H1 (cell line): Measurements from ENCODE around the gene GPR63. TPM values are rescaled to one million over a fixed set of nuclear protein-coding genes. Genes with fewer than 3 reads are reported as not detected.

Experiments used
- GABPA ChIP-seq: IDR thresholded peaks from 2 replicates; pipeline ENCODE4 v1.6.1; 2011; ENCODE audit warnings: mild to moderate bottlenecking, low read length, moderate library complexity, borderline replicate concordance; ENCODE audit not compliant: insufficient read depth
- HDAC6 ChIP-seq: IDR thresholded peaks from one replicate; pipeline ENCODE4 v1.7.1; 2012; ENCODE audit warnings: low read depth, mild to moderate bottlenecking, inconsistent platforms, low read length, moderate library complexity
- SUZ12 ChIP-seq: fragments of 200-600 bp; sonication (generic); IDR thresholded peaks from 2 replicates; pipeline ENCODE4 v1.6.1; 2012; ENCODE audit warnings: mild to moderate bottlenecking, inconsistent platforms, low read length, moderate library complexity, mixed read lengths
- polyA plus RNA-seq, 7 experiments: library from polyadenylated mRNA; depleted of rRNA in 3 of 7; stranded (reverse) in 5 of 7; unstranded in 2 of 7; fragments of >200 nt in 5 of 7; fragments of 200-250 nt in 2 of 7; gene quantifications; 1 replicate in 5 of 7; 2 replicates in 1 of 7; 4 replicates in 1 of 7; pipeline versions ENCODE4 v1.2.1 to v1.2.3, GENCODE V29; 2011 to 2013; ENCODE audit warnings: missing spikeins in 2 of 7, mixed read lengths in 2 of 7
- total RNA-seq: library from RNA; stranded (reverse); fragmentation: NEBNext Ultra II Directional; extraction: Animal tissue kit (Norgen Biotek cat#: 25700); gene quantifications from 2 replicates; pipeline ENCODE4 v1.2.1, GENCODE V29; 2021
- TF ChIP-seq, protein P1 (sequence below), 3 experiments: IDR thresholded peaks; 1 replicate in 2 of 3; 2 replicates in 1 of 3; pipeline versions ENCODE4 v1.5.1 to v1.6.1; 2011; ENCODE audit warnings: low read length in 3 of 3, mild to moderate bottlenecking in 3 of 3, inconsistent platforms in 2 of 3, low read depth in 1 of 3, moderate library complexity in 1 of 3; ENCODE audit not compliant: insufficient read depth in 1 of 3; ENCODE audit errors: control extremely low read depth in 1 of 3

The GPR63 gene
- total and polyA plus RNA-seq, 2 of the 8 experiments (the other 6 are each of a cell fraction or from before 2014, with no cell fraction given), result 6.1 to 11.6 TPM

DNA sequence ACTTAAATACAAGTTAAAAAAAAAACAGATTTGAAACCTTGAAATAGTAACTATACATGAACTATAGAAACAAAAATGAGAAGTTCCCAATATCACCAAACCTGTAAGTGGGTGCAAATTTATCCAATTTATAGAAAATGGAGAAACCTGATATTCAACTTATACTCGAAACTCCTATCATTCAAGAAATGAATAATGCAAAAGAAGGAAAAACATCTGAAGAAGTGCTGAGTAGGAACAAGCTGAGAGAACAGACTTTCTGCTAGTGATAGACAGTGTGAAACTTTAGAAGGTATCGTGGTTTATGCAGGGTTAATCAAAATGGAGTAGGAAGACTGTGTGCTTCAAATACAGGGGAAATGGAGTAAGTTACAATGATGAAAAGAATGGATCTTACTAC lies 4.5 kb downstream of the GPR63 start (continued):
- TF ChIP-seq, protein P1, sequence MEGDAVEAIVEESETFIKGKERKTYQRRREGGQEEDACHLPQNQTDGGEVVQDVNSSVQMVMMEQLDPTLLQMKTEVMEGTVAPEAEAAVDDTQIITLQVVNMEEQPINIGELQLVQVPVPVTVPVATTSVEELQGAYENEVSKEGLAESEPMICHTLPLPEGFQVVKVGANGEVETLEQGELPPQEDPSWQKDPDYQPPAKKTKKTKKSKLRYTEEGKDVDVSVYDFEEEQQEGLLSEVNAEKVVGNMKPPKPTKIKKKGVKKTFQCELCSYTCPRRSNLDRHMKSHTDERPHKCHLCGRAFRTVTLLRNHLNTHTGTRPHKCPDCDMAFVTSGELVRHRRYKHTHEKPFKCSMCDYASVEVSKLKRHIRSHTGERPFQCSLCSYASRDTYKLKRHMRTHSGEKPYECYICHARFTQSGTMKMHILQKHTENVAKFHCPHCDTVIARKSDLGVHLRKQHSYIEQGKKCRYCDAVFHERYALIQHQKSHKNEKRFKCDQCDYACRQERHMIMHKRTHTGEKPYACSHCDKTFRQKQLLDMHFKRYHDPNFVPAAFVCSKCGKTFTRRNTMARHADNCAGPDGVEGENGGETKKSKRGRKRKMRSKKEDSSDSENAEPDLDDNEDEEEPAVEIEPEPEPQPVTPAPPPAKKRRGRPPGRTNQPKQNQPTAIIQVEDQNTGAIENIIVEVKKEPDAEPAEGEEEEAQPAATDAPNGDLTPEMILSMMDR (IDR thresholded peaks at IDR 0.05; ENCODE audit: control extremely low read depth in 1 of 3, insufficient read depth in 1 of 3, low read depth in 1 of 3, low read length in 3 of 3), result no peak
- TF ChIP-seq HDAC6 (no peak), SUZ12 (no peak), GABPA (no peak)
